ENCODE results near the gene CACNG3. TPM values are rescaled to one million over a fixed set of nuclear protein-coding genes. Genes with fewer than 3 reads are reported as not detected.

Gene CACNG3
- total RNA-seq, 1 donor, result not detected

DNA sequence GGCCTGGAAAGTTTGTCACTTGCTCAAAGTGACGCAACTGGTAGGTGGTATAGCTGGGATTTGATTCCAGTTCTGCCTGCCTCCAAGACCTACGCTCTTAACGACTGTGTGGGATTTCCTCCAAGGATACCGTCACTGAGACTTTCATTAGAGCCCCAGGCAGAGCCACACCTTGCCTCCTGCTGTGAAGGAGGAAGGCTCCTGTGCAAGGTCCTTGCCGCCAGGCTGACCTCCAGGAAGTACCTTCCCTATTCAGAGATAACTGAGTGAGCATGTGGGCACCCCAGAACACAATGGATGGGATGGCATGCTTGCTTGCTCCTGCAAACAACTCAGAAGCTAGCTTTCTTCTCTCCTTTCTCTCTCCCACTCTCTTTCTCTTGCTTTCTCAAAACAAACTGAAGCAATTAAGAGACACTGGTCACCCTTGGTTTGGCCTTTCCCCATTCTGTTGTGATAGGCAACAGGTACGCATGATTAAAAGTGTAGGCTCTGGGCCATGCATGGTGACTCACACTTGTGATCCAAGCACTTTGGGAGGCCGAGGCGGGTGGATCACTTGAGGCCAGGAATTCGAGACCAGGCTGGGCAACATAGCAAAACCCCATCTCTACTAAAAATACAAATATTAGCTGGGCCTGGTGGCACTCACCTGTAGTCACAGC is 30.7 kb downstream of the CACNG3 start:
- no peaks in the 10 kb centered on the region for H3K4me1 ChIP-seq (ENCODE audit: insufficient read depth, low read length)
- peaks cover 2% of the 10 kb centered on the region for H3K9me3 ChIP-seq (ENCODE audit: low read depth, low read length)
- H3K36me3 ChIP-seq (ENCODE audit: insufficient read depth, low read length), result no peaks in the 10 kb centered on the region
- DNase-seq (ENCODE audit: insufficient read length, low spot score, missing footprints), result no peak
- no peak overlapping the region for H3K4me2 ChIP-seq (ENCODE audit: insufficient read depth, low read length)
- no peak overlapping the region for H2AFZ ChIP-seq (ENCODE audit: low read length)
- no peak overlapping the region for H3K4me3 ChIP-seq (ENCODE audit: insufficient read depth, low read length)
- no peaks in the 10 kb centered on the region for H3K27me3 ChIP-seq (ENCODE audit: insufficient read depth, low read length)
- TF ChIP-seq, protein P1, sequence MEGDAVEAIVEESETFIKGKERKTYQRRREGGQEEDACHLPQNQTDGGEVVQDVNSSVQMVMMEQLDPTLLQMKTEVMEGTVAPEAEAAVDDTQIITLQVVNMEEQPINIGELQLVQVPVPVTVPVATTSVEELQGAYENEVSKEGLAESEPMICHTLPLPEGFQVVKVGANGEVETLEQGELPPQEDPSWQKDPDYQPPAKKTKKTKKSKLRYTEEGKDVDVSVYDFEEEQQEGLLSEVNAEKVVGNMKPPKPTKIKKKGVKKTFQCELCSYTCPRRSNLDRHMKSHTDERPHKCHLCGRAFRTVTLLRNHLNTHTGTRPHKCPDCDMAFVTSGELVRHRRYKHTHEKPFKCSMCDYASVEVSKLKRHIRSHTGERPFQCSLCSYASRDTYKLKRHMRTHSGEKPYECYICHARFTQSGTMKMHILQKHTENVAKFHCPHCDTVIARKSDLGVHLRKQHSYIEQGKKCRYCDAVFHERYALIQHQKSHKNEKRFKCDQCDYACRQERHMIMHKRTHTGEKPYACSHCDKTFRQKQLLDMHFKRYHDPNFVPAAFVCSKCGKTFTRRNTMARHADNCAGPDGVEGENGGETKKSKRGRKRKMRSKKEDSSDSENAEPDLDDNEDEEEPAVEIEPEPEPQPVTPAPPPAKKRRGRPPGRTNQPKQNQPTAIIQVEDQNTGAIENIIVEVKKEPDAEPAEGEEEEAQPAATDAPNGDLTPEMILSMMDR (IDR thresholded peaks at IDR 0.05; ENCODE audit: extremely low read depth, low read depth, low read length), result no peak
- H3K79me2 ChIP-seq (ENCODE audit: insufficient read depth, low read length), result no peaks in the 10 kb centered on the region
- H3K27ac ChIP-seq (ENCODE audit: low read depth, low read length), result no peak overlapping the region
- H4K20me1 ChIP-seq (ENCODE audit: insufficient read depth, low read length), result no peaks in the 10 kb centered on the region

DNA sequence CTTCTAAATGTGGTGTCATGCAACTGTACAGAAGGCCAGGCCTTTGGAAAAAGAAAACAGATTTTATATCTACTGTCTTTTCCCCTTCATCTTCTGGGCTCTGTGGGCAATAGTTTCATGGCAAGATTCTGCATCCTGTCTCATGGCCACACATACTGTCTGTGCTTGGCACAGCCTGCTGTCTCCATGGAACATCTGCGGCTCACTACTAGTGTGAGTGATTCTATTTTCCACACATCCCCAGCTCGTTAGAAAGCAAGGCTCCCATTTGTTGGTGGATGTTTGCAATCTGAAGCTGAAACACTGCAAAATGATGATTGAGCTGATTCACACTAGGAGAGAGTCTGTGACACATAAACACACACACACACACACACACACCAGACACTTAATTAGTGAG is 32.4 kb downstream of the CACNG3 start:
- no peak for DNase-seq (ENCODE audit: insufficient read length, low spot score, missing footprints)
- H3K79me2 ChIP-seq (ENCODE audit: insufficient read depth, low read length), result no peaks in the 10 kb centered on the region
- H3K27me3 ChIP-seq (ENCODE audit: insufficient read depth, low read length), result no peaks in the 10 kb centered on the region
- H3K4me1 ChIP-seq (ENCODE audit: insufficient read depth, low read length), result no peaks in the 10 kb centered on the region
- H3K9me3 ChIP-seq (ENCODE audit: low read depth, low read length), result peaks cover 2% of the 10 kb centered on the region
- H4K20me1 ChIP-seq (ENCODE audit: insufficient read depth, low read length), result no peaks in the 10 kb centered on the region
- no peak overlapping the region for H3K4me2 ChIP-seq (ENCODE audit: insufficient read depth, low read length)
- no peaks in the 10 kb centered on the region for H3K36me3 ChIP-seq (ENCODE audit: insufficient read depth, low read length)
- H2AFZ ChIP-seq (ENCODE audit: low read length), result no peak overlapping the region
- no peak overlapping the region for H3K27ac ChIP-seq (ENCODE audit: low read depth, low read length)
- TF ChIP-seq, protein P1 (IDR thresholded peaks at IDR 0.05; ENCODE audit: extremely low read depth, low read depth, low read length), result no peak
- no peak overlapping the region for H3K4me3 ChIP-seq (ENCODE audit: insufficient read depth, low read length)

DNA sequence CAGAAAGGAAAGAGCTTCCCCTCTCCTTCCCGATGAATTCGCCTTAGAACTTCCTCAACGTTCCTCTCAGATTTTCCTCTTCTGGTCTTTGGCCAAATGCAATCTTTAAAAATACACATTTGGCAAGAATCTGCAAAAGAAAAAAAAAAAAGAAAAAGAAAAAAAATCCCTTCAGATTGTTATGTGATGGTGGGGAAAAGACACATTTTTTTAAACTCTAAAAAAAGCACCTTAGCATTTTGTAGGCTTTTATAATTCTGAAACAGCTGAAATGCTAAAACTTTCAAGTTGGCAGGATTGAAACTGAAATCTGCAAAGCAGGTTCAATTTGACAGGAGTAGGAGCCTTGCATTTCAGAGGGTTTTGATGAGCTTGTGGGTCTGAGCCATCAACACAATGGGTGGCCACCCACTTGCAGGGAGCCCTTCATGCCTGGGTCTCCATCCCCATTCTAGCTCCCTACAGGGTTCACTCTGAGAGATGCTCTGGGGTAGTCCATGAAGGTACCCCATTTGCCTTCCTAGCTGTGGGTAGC is 33.1 kb downstream of the CACNG3 start:
- Histone ChIP-seq H3K4me2 (ENCODE audit: insufficient read depth, low read length) (no peak overlapping the region), H3K36me3 (ENCODE audit: insufficient read depth, low read length) (no peaks in the 10 kb centered on the region), H2AFZ (ENCODE audit: low read length) (no peak overlapping the region), H3K4me1 (ENCODE audit: insufficient read depth, low read length) (no peaks in the 10 kb centered on the region), H3K4me3 (ENCODE audit: insufficient read depth, low read length) (no peak overlapping the region), H3K27ac (ENCODE audit: low read depth, low read length) (no peak overlapping the region), H3K79me2 (ENCODE audit: insufficient read depth, low read length) (no peaks in the 10 kb centered on the region), H4K20me1 (ENCODE audit: insufficient read depth, low read length) (no peaks in the 10 kb centered on the region), H3K27me3 (ENCODE audit: insufficient read depth, low read length) (no peaks in the 10 kb centered on the region), H3K9me3 (ENCODE audit: low read depth, low read length) (peaks cover 2% of the 10 kb centered on the region)
- TF ChIP-seq, protein P1 (IDR thresholded peaks at IDR 0.05; ENCODE audit: extremely low read depth, low read depth, low read length), result no peak
- no peak for DNase-seq (ENCODE audit: insufficient read length, low spot score, missing footprints)

DNA sequence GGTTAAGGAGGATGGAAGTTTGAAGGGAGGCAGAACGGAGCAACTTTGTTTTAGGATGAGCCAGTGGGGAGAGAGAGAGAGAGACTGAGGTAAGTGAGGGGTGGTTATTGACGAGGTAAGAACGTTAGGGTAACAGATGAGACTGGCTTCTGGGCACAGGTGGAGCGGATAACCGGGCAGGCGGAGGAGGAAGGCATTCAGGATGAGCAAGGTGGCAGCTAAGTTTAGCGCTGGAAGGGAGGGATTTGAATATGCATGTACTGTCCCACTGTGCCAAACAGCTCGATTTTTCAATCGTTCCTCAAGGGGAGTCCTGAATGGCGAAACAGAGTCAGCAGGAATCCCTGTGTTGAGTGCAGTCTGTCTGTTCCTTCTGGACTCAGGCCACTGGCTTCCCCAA is 35.8 kb downstream of the CACNG3 start:
- H4K20me1 ChIP-seq (ENCODE audit: insufficient read depth, low read length), result no peaks in the 10 kb centered on the region
- peaks cover 7% of the 10 kb centered on the region for H3K9me3 ChIP-seq (ENCODE audit: low read depth, low read length)
- H3K79me2 ChIP-seq (ENCODE audit: insufficient read depth, low read length), result no peaks in the 10 kb centered on the region
- no peak overlapping the region for H3K4me2 ChIP-seq (ENCODE audit: insufficient read depth, low read length)
- no peak for DNase-seq (ENCODE audit: insufficient read length, low spot score, missing footprints)
- no peak overlapping the region for H2AFZ ChIP-seq (ENCODE audit: low read length)
- no peaks in the 10 kb centered on the region for H3K4me1 ChIP-seq (ENCODE audit: insufficient read depth, low read length)
- no peak overlapping the region for H3K27ac ChIP-seq (ENCODE audit: low read depth, low read length)
- no peaks in the 10 kb centered on the region for H3K27me3 ChIP-seq (ENCODE audit: insufficient read depth, low read length)
- H3K4me3 ChIP-seq (ENCODE audit: insufficient read depth, low read length), result no peak overlapping the region
- no peaks in the 10 kb centered on the region for H3K36me3 ChIP-seq (ENCODE audit: insufficient read depth, low read length)
- TF ChIP-seq, protein P1 (IDR thresholded peaks at IDR 0.05; ENCODE audit: extremely low read depth, low read depth, low read length), result no peak

Measured in osteoblast (primary cell).